GM18951 (cell line): ENCODE results near the gene HID1.
"Not testable (repeated sequence)": the region's sequence is repeated elsewhere in the genome, so short reads cannot be mapped to it uniquely, and the experiment has no call there.

ENCODE experiments used
- POLR2A ChIP-seq: IDR thresholded peaks from 4 replicates; pipeline ENCODE4 v1.6.1; 2011; ENCODE audit warnings: mild to moderate bottlenecking; ENCODE audit not compliant: insufficient read length, insufficient read depth; ENCODE audit errors: extremely low read depth
- in situ Hi-C: fragments of 300-500 bp; cut with MboI; formaldehyde crosslinking; loops from one replicate; pipeline ENCODE4 v1.12.0; 2022; ENCODE audit warnings: low sequenced_read_pairs, mixed read lengths, inconsistent platforms; ENCODE audit not compliant: unreplicated experiment

Gene HID1

GRCh38 chr17:74972107-74972972 is at the start of gene HID1:
Gene HID1, minus strand, starts transcription at chr17:74972759. Its CDS starts 103 bp downstream, at chr17:74972656.
- in situ Hi-C loops, result no loop called here
- no peak for TF ChIP-seq POLR2A

- in situ Hi-C loops, result no loop called here
Measured at GRCh38 chr17:75020331-75021110, 48.0 kb upstream of the HID1 start.

GRCh38 chr17:75019710-75020109 is 47.2 kb upstream of the HID1 start:
- in situ Hi-C loops, result no loop called here
- no peak for TF ChIP-seq POLR2A

More at GRCh38 chr17:75020331-75021110, 48.0 kb upstream of the HID1 start:
- TF ChIP-seq POLR2A, result no peak

- TF ChIP-seq POLR2A, result no peak
- in situ Hi-C loops, result no loop called here
Measured at GRCh38 chr17:75019146-75019545, 46.6 kb upstream of the HID1 start.

GRCh38 chr17:75013092-75013559 is 40.6 kb upstream of the HID1 start:
- in situ Hi-C loops, result no loop called here
- no peak for TF ChIP-seq POLR2A

- peak; percentile 87 for TF ChIP-seq POLR2A
- in situ Hi-C loops, result no loop called here
Measured at GRCh38 chr17:75012346-75013091, 40.0 kb upstream of the HID1 start, which contains the start of gene MRPL58. Gene MRPL58, plus strand, starts transcription at chr17:75012670. Its CDS starts 17 bp downstream, at chr17:75012687.

- in situ Hi-C loops, result no loop called here
- TF ChIP-seq POLR2A, result no peak
Measured at GRCh38 chr17:75012096-75012345, 39.5 kb upstream of the HID1 start.

GRCh38 chr17:75011401-75012095 is 39.0 kb upstream of the HID1 start:
- TF ChIP-seq POLR2A, result no peak
- in situ Hi-C loops, result no loop called here

GRCh38 chr17:75010683-75011400 is 38.3 kb upstream of the HID1 start:
- in situ Hi-C loops, result no loop called here
- no peak for TF ChIP-seq POLR2A

- TF ChIP-seq POLR2A, result no peak
- in situ Hi-C loops, result no loop called here
Measured at GRCh38 chr17:75009139-75009724, 36.7 kb upstream of the HID1 start.

- in situ Hi-C loops, result no loop called here
- no peak for TF ChIP-seq POLR2A
Measured at GRCh38 chr17:75008373-75008772, 35.8 kb upstream of the HID1 start.

GRCh38 chr17:75006653-75007052 is 34.1 kb upstream of the HID1 start:
- TF ChIP-seq POLR2A, result no peak
- in situ Hi-C loops, result no loop called here

GRCh38 chr17:75006084-75006483 is 33.5 kb upstream of the HID1 start:
- in situ Hi-C loops, result not testable (repeated sequence)
